HG03442 (cell line): ENCODE measurements around the gene FAM120A.

ENCODE experiments used
- ATAC-seq: cut with Tn5 transposase; IDR thresholded peaks from one replicate; pipeline ENCODE4 v1.9.1; 2021; ENCODE audit warnings: mild to moderate bottlenecking, moderate library complexity; ENCODE audit not compliant: unreplicated experiment

The FAM120A gene

GRCh38 chr9:93546356-93546755 lies 94.9 kb downstream of the FAM120A start:
- no peak for ATAC-seq

DNA sequence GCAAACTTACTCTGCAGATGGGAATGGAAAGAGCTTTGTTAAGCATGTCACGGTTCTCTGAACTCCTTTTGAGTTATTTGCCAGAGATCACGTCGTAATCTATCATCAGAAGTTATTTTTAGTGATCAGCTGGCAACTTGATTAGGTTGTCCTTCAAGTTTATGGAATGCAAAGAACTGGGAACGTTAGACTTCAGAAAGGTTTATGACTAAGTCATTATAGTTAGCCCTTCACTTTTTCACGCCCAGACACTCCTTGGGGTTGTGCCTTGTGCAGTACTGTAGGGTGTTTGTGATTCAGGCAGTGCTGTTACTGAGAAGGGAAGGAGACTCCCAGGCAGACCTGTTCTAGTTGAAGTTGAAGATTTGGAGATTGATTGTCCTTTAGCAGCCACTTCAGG lies 98.1 kb downstream of the FAM120A start:
- ATAC-seq, result no peak

- no peak for ATAC-seq
Observed at GRCh38 chr9:93552923-93553322, 101.4 kb downstream of the FAM120A start.

DNA sequence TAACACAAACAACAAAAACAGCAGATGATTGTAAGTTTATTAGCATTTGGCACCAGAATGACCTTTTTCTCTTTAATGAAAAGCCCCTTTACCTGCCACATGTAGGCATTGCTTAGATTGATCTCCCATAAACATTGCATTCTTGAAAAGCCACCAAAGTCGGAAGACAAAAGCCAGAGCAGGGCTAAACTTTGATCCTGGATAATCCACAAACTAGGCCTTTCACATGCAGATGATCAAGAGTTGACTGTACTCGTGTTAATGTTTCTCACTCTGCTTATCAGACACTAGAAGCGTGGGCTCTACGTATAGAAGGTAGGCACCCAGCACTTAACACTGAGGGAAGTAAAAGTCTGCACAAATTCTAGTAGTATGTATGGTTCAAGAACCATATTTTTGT lies 103.9 kb downstream of the FAM120A start:
- no peak for ATAC-seq

- ATAC-seq, result no peak
Observed at GRCh38 chr9:93557366-93558137, 106.1 kb downstream of the FAM120A start.

- no peak for ATAC-seq
Observed at GRCh38 chr9:93558503-93558902, 107.0 kb downstream of the FAM120A start.

DNA sequence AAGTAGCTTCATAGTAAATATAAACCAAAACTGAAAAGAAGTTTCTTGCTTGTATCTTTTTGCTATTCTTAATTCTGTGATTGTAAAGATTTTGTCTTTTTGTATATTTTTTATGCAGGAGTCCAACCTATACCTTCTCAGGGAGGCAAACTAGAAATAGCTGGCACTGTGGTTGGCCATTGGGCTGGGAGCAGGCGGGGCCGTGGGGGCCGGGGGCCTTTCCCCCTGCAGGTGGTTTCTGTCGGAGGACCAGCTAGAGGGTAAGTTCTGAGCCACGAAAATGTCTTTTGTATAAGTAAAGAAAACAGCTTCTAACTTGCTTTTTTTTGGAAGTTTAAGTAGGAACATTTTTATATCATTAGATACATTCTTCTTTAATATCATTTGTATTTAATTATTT lies 109.5 kb downstream of the FAM120A start:
- ATAC-seq, result no peak

GRCh38 chr9:93562157-93562556 lies 110.7 kb downstream of the FAM120A start:
- no peak for ATAC-seq

DNA sequence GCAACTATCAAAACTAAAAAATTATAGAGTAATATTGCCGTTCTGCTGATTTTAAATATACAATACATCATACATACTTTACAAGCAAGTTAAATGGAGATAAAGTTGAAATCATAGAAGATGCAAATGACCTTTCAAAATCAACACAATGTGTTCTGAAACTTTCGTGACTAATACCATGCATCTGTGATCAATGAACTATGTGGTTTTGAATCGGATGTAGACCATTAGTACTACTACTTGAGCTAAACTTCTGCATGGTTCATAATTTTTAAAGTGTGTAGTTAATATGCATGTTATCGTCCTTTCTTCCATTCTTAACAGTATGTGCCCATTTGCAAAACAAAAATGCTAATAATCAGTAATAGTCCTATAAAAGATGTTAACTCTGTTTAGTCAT lies 113.6 kb downstream of the FAM120A start:
- no peak for ATAC-seq

GRCh38 chr9:93566408-93567270 lies 115.2 kb downstream of the FAM120A start:
- peak; percentile 90 for ATAC-seq

GRCh38 chr9:93567271-93567959 lies 115.9 kb downstream of the FAM120A start:
- no peak for ATAC-seq

- ATAC-seq, result no peak
Observed at GRCh38 chr9:93568169-93568568, 116.7 kb downstream of the FAM120A start.

DNA sequence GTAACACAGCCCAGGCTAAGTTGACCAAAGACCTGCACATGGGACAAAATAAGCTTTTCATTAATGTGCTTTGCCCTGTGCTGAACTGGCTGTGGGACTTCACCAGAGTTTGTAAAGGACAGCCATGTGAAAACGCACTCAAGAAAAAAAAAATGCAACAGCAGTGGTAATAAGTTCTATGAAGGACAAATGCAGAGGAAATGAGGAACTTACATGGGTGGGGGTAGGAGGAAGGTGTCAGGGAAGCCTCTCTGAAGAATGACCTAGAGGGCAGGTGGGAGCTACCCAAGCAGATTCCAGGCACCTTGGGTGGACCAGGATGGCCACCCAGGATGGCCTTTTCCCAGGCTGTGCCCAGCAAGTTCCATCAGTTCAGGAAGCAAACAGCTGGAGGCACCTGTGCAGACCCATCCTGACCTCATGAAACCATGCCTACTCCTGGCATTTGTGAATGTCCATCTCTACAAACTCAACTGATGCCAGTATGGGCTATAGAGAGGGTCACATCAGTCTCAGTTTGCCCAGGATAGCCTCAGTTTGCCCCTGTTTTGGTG lies 118.2 kb downstream of the FAM120A start:
- ATAC-seq, result no peak

- ATAC-seq, result no peak
Observed at GRCh38 chr9:93572221-93572620, 120.7 kb downstream of the FAM120A start.

DNA sequence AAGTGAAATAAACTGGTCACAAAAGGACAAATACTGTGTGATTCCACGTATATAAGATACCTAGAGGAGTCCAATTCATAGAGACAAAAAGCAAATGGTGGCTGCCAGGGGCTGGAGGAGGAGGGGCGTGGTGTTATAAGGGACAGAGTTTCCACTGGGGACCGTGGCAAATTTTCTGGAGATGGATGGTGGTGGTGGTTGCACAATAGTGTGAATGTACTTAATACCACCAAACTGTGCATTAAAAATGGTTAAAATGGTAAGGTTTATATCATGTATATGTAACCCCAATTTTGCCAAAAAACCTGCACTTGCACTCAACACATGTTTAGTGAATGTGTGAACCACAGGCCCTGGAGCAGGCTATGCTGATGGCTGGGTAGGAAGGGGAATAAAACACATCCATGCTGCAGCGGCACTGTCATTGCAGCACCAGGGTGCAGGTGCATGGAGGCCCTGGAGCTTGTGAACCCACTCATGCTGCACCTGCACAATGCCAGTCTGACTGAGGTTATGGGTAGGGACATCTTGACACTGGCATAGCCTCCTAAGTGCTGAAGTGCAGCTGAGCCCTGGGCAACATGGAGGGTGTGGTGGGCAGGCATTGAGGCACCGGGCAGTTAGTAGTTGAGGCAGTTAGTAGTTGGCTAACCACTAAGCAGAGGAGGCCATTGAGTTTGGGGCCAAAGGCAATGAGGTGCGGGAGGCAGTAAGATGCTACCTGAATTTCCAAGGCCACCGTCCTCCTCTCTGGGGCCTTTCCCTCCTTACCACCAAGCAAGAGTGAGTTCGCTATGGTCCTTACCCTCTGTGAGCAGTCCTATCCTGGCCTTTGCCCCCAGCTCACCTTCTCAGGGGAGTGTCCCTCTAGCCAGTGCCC lies 121.4 kb downstream of the FAM120A start:
- ATAC-seq, result no peak

GRCh38 chr9:93573516-93573828 lies 122.0 kb downstream of the FAM120A start:
- ATAC-seq, result no peak

DNA sequence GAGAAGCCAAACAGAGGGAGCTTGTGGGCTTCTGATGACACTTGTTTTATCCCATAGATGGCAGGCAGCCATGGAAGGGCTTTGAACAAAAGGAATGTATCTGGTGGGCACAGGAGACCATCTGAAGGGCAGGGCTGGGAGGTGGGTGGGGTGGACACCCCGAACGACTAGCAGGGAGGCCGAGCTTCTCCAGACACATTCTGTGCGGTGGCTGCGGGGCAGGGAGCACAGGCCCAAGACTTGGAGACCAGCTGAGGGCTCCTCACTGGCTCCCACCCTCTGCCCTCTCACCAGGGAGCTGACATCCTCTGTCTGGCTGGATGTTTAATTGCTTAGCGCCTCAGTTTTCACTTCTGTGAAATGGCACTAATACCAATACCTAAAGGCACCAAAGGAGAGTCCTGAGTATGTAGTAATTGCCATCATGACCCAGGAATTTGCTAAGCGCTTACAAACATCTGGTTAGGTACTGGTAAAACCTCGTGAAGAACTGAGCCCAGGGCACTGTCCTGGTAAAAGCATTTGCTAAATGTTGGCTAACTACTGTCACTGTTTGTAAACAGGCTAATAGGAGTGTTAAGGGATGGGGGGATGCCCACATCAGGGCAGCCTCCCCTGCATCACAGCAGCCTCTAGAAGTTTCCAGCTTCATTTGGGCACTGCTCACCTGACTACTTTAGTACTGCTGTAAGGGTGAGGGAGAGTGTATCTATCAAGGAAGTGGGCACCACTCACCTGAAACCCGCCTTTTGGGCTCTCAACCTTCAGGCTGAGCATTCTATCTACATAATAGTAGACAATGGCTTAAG lies 122.8 kb downstream of the FAM120A start:
- no peak for ATAC-seq

GRCh38 chr9:93574900-93575795 lies 123.7 kb downstream of the FAM120A start:
- no peak for ATAC-seq
